Endothelial cell of umbilical vein (primary cell): Measurements from ENCODE around the gene CFAP210. TPM values are rescaled to one million over a fixed set of nuclear protein-coding genes. Genes with fewer than 3 reads are reported as not detected.

ENCODE experiments used
- BruUV-seq: library from RNA; stranded (reverse); fragments of 400-500 nt; replicated peaks from 2 replicates; lab custom pipeline; 2021; lab: Mats Ljungman, UMichigan
- CTCF ChIA-PET: fragments of 300-600, 350-600 bp; sonication (Branson Sonifier 250); formaldehyde crosslinking; loops from one replicate; lab custom pipeline; 2021; ENCODE audit warnings: antibody characterized with exemption, inconsistent platforms; lab: Charles Lee
- POLR2A ChIA-PET: fragments of 300-600, 350-600 bp; sonication (Branson Sonifier 250); formaldehyde crosslinking; loops from one replicate; lab custom pipeline; 2021; ENCODE audit warnings: antibody characterized with exemption, inconsistent platforms; lab: Charles Lee
- DNase-seq: peaks from one replicate; pipeline ENCODE4 v3.0.0-alpha.2; 2011; ENCODE audit warnings: low read depth, low spot score
- FAIRE-seq: peaks from 2 replicates; lab custom pipeline; 2011; peaks lifted over from hg19 to GRCh38; lab: Jason Lieb, UNC
- H2AFZ ChIP-seq: 2 replicates; pipeline ENCODE4 v1.6.0; 2012; ENCODE audit warnings: low read depth, low read length, control low read depth, inconsistent platforms
- H3K27ac ChIP-seq: 2 replicates; pipeline ENCODE4 v1.5.1; 2011; ENCODE audit warnings: low read depth, mild to moderate bottlenecking, control low read depth, low read length, moderate library complexity; ENCODE audit not compliant: insufficient read depth
- H3K27me3 ChIP-seq, 2 experiments: 2 replicates each; pipeline versions ENCODE4 v1.6.0 to v1.6.1; 2011; ENCODE audit warnings: low read length in 2 of 2, mixed read lengths in 1 of 2; ENCODE audit not compliant: control insufficient read depth in 2 of 2, insufficient read depth in 2 of 2
- H3K36me3 ChIP-seq, 2 experiments: 2 replicates in 1 of 2; 3 replicates in 1 of 2; pipeline ENCODE4 v1.5.1; 2011; ENCODE audit warnings: low read length in 2 of 2, mild to moderate bottlenecking in 1 of 2, moderate library complexity in 1 of 2; ENCODE audit not compliant: control insufficient read depth in 2 of 2, insufficient read depth in 2 of 2; ENCODE audit errors: extremely low read depth in 1 of 2
- H3K4me1 ChIP-seq: 3 replicates; pipeline ENCODE4 v1.5.1; 2011; ENCODE audit warnings: mild to moderate bottlenecking, low read length; ENCODE audit not compliant: control insufficient read depth, insufficient read depth; ENCODE audit errors: extremely low read depth
- H3K4me2 ChIP-seq: 2 replicates; pipeline ENCODE4 v1.6.1; 2011; ENCODE audit warnings: low read length, control low read depth, mixed read lengths; ENCODE audit not compliant: insufficient read depth
- H3K4me3 ChIP-seq, 3 experiments: fragments of 200-600 bp in 1 of 3; sonication (generic), shearing (Covaris generic) in 1 of 3; replicated peaks in 1 of 3; 2 replicates each; pipeline ENCODE4 v1.5.1; 2011 to 2016; ENCODE audit warnings: control low read depth in 3 of 3, low read length in 3 of 3, mild to moderate bottlenecking in 2 of 3, inconsistent platforms in 1 of 3, low read depth in 1 of 3, moderate library complexity in 1 of 3; ENCODE audit not compliant: insufficient read depth in 1 of 3
- H3K79me2 ChIP-seq: 2 replicates; pipeline ENCODE4 v1.6.0; 2012; ENCODE audit warnings: low read length, inconsistent platforms; ENCODE audit not compliant: control insufficient read depth, insufficient read depth
- H3K9ac ChIP-seq: replicated peaks from 2 replicates; pipeline ENCODE3; 2011; ENCODE audit warnings: low read length, control low read depth; ENCODE audit not compliant: insufficient read depth; ENCODE audit errors: extremely low read depth
- H3K9me1 ChIP-seq: replicated peaks from 3 replicates; pipeline ENCODE4 v1.6.0; 2011; ENCODE audit warnings: mild to moderate bottlenecking, low read length; ENCODE audit not compliant: control insufficient read depth, insufficient read depth; ENCODE audit errors: extremely low read depth
- H3K9me3 ChIP-seq: replicated peaks from 2 replicates; pipeline ENCODE4 v1.5.1; 2012; ENCODE audit warnings: low read length, inconsistent platforms; ENCODE audit not compliant: control insufficient read depth, insufficient read depth
- H4K20me1 ChIP-seq: replicated peaks from 2 replicates; pipeline ENCODE3; 2011; ENCODE audit warnings: mild to moderate bottlenecking, low read length; ENCODE audit not compliant: control insufficient read depth, insufficient read depth; ENCODE audit errors: extremely low read depth
- EZH2 ChIP-seq: IDR thresholded peaks from 2 replicates; pipeline ENCODE4 v1.6.1; 2012; ENCODE audit warnings: borderline replicate concordance, low read depth, mild to moderate bottlenecking, moderate library complexity, low read length, inconsistent platforms; ENCODE audit not compliant: severe bottlenecking
- FOS ChIP-seq: IDR thresholded peaks from 2 replicates; pipeline ENCODE4 v1.6.1; 2011; ENCODE audit warnings: mild to moderate bottlenecking, low read length, moderate library complexity, borderline replicate concordance; ENCODE audit not compliant: insufficient read depth
- GATA2 ChIP-seq: IDR thresholded peaks from 2 replicates; pipeline ENCODE4 v1.7.0; 2011; ENCODE audit warnings: low read depth, mild to moderate bottlenecking, moderate library complexity, mixed read lengths, low read length; ENCODE audit not compliant: insufficient read length, insufficient read depth
- JUN ChIP-seq: IDR thresholded peaks from 2 replicates; pipeline ENCODE4 v1.6.1; 2011; ENCODE audit warnings: borderline replicate concordance, low read depth; ENCODE audit not compliant: insufficient read length, insufficient read depth
- MYC ChIP-seq: IDR thresholded peaks from one replicate; pipeline ENCODE4 v1.6.1; 2011; ENCODE audit warnings: mild to moderate bottlenecking, low read depth, low read length
- POLR2A ChIP-seq: IDR thresholded peaks from 2 replicates; pipeline ENCODE4 v1.6.1; 2012; ENCODE audit warnings: low read depth, mild to moderate bottlenecking, control low read depth, low read length
- POLR2AphosphoS5 ChIP-seq: IDR thresholded peaks from 2 replicates; pipeline ENCODE4 v1.6.1; 2012; ENCODE audit warnings: low read depth, mild to moderate bottlenecking, control low read depth, low read length, moderate library complexity; ENCODE audit not compliant: insufficient read depth
- dilution Hi-C: fragments of 300-500 bp; cut with MboI; formaldehyde crosslinking; loops from one replicate; pipeline ENCODE4 v1.15.0; 2019; ENCODE audit warnings: low sequenced_read_pairs; ENCODE audit not compliant: extremely low pct_ligation_motif_present
- intact Hi-C: fragments of 100-400 bp; cut with micrococcal nuclease; formaldehyde crosslinking; loops from one replicate; pipeline ENCODE4 v1.10.0; 2022
- polyA plus RNA-seq, 4 experiments: library from polyadenylated mRNA; depleted of rRNA in 3 of 4; stranded (reverse) in 3 of 4; unstranded in 1 of 4; fragments of >200 nt; gene quantifications; 2 replicates each; pipeline versions ENCODE4 v1.2.1 to v1.2.3, GENCODE V29; 2011 to 2012; ENCODE audit warnings: missing spikeins in 1 of 4
- total RNA-seq: library from RNA; stranded (reverse); gene quantifications from 2 replicates; pipeline ENCODE4 v1.2.3, GENCODE V29; 2021
- TF ChIP-seq, protein P1 (sequence below), 2 donors: IDR thresholded peaks; 1 replicate in 1 of 2; 2 replicates in 1 of 2; pipeline ENCODE4 v1.5.1; 2011; ENCODE audit warnings: low read length in 2 of 2, mild to moderate bottlenecking in 2 of 2, moderate library complexity in 2 of 2, control low read depth in 1 of 2, inconsistent platforms in 1 of 2, low read depth in 1 of 2; ENCODE audit not compliant: insufficient read depth in 1 of 2; ENCODE audit errors: extremely low read depth in 1 of 2
- TF ChIP-seq, protein P2 (sequence below): IDR thresholded peaks from 2 replicates; pipeline ENCODE4 v1.6.1; 2011; ENCODE audit not compliant: insufficient read depth, insufficient read length

The CFAP210 gene
- total and polyA plus RNA-seq, 2 donors (not counting 3 experiments of a cell fraction or from before 2014, with no cell fraction given), result not detected

DNA sequence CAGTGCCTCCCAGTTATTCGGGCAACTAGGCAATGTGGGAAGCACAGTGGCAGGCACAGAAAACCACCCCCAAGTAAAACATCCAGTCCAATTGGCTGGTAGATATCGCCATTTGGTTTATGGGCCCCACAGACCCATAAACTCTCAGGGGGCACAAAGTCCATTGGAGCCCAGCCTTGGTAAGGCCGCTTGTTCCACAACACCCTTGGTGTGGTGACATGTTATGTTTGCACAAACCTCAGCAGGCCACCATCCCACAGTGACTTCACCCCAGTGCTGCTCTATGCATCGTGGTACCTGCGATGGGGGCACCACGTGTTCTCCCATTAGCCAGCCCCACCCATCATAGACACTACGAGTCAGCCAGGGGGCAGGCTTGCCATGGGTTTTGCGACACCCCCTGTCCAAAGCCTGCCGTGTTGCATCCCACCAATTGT lies 18.6 kb upstream of the CFAP210 start:
- no peak overlapping the region for H3K27ac ChIP-seq
- no TSS peak for BruUV-seq
- ChIA-PET CTCF (no interaction called here), POLR2A (no interaction called here)
- TF ChIP-seq FOS (no peak), MYC (no peak), EZH2 (no peak), JUN (no peak), GATA2 (no peak), POLR2AphosphoS5 (no peak), POLR2A (no peak)
- TF ChIP-seq, protein P1, sequence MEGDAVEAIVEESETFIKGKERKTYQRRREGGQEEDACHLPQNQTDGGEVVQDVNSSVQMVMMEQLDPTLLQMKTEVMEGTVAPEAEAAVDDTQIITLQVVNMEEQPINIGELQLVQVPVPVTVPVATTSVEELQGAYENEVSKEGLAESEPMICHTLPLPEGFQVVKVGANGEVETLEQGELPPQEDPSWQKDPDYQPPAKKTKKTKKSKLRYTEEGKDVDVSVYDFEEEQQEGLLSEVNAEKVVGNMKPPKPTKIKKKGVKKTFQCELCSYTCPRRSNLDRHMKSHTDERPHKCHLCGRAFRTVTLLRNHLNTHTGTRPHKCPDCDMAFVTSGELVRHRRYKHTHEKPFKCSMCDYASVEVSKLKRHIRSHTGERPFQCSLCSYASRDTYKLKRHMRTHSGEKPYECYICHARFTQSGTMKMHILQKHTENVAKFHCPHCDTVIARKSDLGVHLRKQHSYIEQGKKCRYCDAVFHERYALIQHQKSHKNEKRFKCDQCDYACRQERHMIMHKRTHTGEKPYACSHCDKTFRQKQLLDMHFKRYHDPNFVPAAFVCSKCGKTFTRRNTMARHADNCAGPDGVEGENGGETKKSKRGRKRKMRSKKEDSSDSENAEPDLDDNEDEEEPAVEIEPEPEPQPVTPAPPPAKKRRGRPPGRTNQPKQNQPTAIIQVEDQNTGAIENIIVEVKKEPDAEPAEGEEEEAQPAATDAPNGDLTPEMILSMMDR (IDR thresholded peaks at IDR 0.05; ENCODE audit: extremely low read depth in 1 of 2, insufficient read depth in 1 of 2, low read depth in 1 of 2, low read length in 2 of 2), result no peak
- TF ChIP-seq, protein P2, sequence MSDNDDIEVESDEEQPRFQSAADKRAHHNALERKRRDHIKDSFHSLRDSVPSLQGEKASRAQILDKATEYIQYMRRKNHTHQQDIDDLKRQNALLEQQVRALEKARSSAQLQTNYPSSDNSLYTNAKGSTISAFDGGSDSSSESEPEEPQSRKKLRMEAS, result no peak
- H3K36me3 ChIP-seq, result no peaks in the 10 kb centered on the region
- peaks cover 26% of the 10 kb centered on the region for H3K4me1 ChIP-seq
- intact Hi-C loops (no loop called here), dilution Hi-C loops (no loop called here)
- H4K20me1 ChIP-seq, result no peaks in the 10 kb centered on the region
- no peaks in the 10 kb centered on the region for H3K27me3 ChIP-seq
- H3K4me3 ChIP-seq, result no peak overlapping the region
- no peaks in the 10 kb centered on the region for H3K9me3 ChIP-seq
- no peak overlapping the region for H3K4me2 ChIP-seq
- no peak for FAIRE-seq
- H2AFZ ChIP-seq, result no peak overlapping the region
- H3K79me2 ChIP-seq, result no peaks in the 10 kb centered on the region
- H3K9me1 ChIP-seq, result no peaks in the 10 kb centered on the region
- H3K9ac ChIP-seq, result no peak overlapping the region
- no peak for DNase-seq
